OCI-LY3 (cell line): ENCODE results near the gene LPP.

Experiments
- CTCF ChIP-seq: fragments of 200-600, 300-600 bp; sonication (generic); IDR thresholded peaks from 2 replicates; pipeline ENCODE4 v1.5.1; 2014; ENCODE audit warnings: antibody characterized with exemption, low read length, low read depth
- EZH2phosphoT487 ChIP-seq: fragments of 200-600 bp; shearing (Covaris generic); IDR thresholded peaks from 2 replicates; pipeline ENCODE4 v1.6.1; 2018; ENCODE audit warnings: antibody characterized with exemption, mixed run types, low read depth

- no peak for TF ChIP-seq CTCF
- TF ChIP-seq EZH2phosphoT487: no peak
These were observed 637.4 kb downstream of the LPP start for GRCh38 chr3:188791311-188791710.
